ENCODE results near the gene DOLPP1. TPM values are rescaled to one million over a fixed set of nuclear protein-coding genes. Genes with fewer than 3 reads are reported as not detected.

Gene DOLPP1
- total RNA-seq, 1 experiment from 2014 or later: 32.7 TPM

GRCh38 chr9:129040113-129040643, 40.7 kb upstream of the DOLPP1 start:
- Mint-ChIP-seq H3K4me1 (peaks cover 15% of the 10 kb centered on the region), H3K9me3 (no peaks in the 10 kb centered on the region), H3K27me3 (ENCODE audit: low read depth) (no peaks in the 10 kb centered on the region), H3K36me3 (peaks cover 19% of the 10 kb centered on the region), H3K4me3 (no peak overlapping the region), H3K27ac (0 out of 2 replicates have a peak overlapping the region, but pooled peaks have one; percentile 80)
- POLR2A ChIA-PET: no interaction called here
- ATAC-seq (no peak), DNase-seq (ENCODE audit: low spot score) (no peak)
- TF ChIP-seq ZNF423 (CRISPR knock-in tag; IDR thresholded peaks at IDR 0.05) (no peak), AR (CRISPR knock-in tag; IDR thresholded peaks at IDR 0.05) (no peak), MLX (CRISPR knock-in tag; IDR thresholded peaks at IDR 0.05) (no peak), ERG (CRISPR knock-in tag; IDR thresholded peaks at IDR 0.05) (no peak), RORB (CRISPR knock-in tag; IDR thresholded peaks at IDR 0.05) (no peak), PREB (CRISPR knock-in tag; IDR thresholded peaks at IDR 0.05; ENCODE audit: borderline replicate concordance) (no peak), GRHL2 (CRISPR knock-in tag; IDR thresholded peaks at IDR 0.05; ENCODE audit: insufficient replicate concordance, severe bottlenecking) (no peak), SMAD3 (CRISPR knock-in tag; IDR thresholded peaks at IDR 0.05; ENCODE audit: borderline replicate concordance) (no peak), IRF1 (CRISPR knock-in tag; IDR thresholded peaks at IDR 0.05) (no peak), JUN (CRISPR knock-in tag; IDR thresholded peaks at IDR 0.05) (no peak), ZNF396 (CRISPR knock-in tag; IDR thresholded peaks at IDR 0.05; ENCODE audit: borderline replicate concordance) (no peak)
- CTCF ChIA-PET: interaction anchor here (1.8 kb wide), 1 partner anchor 12 kb away, joined by 5 read pairs; the partner anchor contains the start of gene SH3GLB2

- Mint-ChIP-seq H3K9me3 (no peaks in the 10 kb centered on the region), H3K27me3 (ENCODE audit: low read depth) (no peaks in the 10 kb centered on the region), H3K4me1 (peaks cover 10% of the 10 kb centered on the region), H3K27ac (no peak overlapping the region), H3K36me3 (peaks cover 19% of the 10 kb centered on the region), H3K4me3 (no peak overlapping the region)
- DNase-seq (ENCODE audit: low spot score): no peak
- ChIA-PET CTCF (no interaction called here), POLR2A (no interaction called here)
- TF ChIP-seq KAT7 (CRISPR knock-in tag; IDR thresholded peaks at IDR 0.05; ENCODE audit: borderline replicate concordance): no peak
- TF ChIP-seq GABPB1 (CRISPR knock-in tag; IDR thresholded peaks at IDR 0.05): no peak
- no peak for TF ChIP-seq FOXK1 (CRISPR knock-in tag; IDR thresholded peaks at IDR 0.05)
- TF ChIP-seq ZNF423 (CRISPR knock-in tag; IDR thresholded peaks at IDR 0.05): no peak
- no peak for TF ChIP-seq ZNF425 (CRISPR knock-in tag; conservative IDR thresholded peaks at IDR 0.05)
- no peak for TF ChIP-seq CBFB (CRISPR knock-in tag; IDR thresholded peaks at IDR 0.05; ENCODE audit: low read depth)
- no peak for TF ChIP-seq RORB (CRISPR knock-in tag; IDR thresholded peaks at IDR 0.05)
- no peak for ATAC-seq
Measured at GRCh38 chr9:129042016-129042415, 38.9 kb upstream of the DOLPP1 start.

Measured in WTC11 (cell line).